ENCODE measurements around the gene ZDHHC24.

Gene ZDHHC24

GRCh38 chr11:66554602-66555001, 8.8 kb upstream of the ZDHHC24 start:
- no peak for TF ChIP-seq CTCF (IDR thresholded peaks at IDR 0.05; ENCODE audit: low read length, missing control alignments)
- DNase-seq (ENCODE audit: low read depth), result no peak

GRCh38 chr11:66550887-66551286, 5.0 kb upstream of the ZDHHC24 start:
- H3K4me3 ChIP-seq (replicated peaks; ENCODE audit: low read depth, low read length), result no peak overlapping the region
- no peak for TF ChIP-seq CTCF (IDR thresholded peaks at IDR 0.05; ENCODE audit: low read length, missing control alignments)
- no peak for DNase-seq (ENCODE audit: low read depth)

More at GRCh38 chr11:66554602-66555001, 8.8 kb upstream of the ZDHHC24 start:
- H3K4me3 ChIP-seq (replicated peaks; ENCODE audit: low read depth, low read length), result no peak overlapping the region

GRCh38 chr11:66549696-66550095, 3.8 kb upstream of the ZDHHC24 start:
- no peak for DNase-seq (ENCODE audit: low read depth)
- H3K4me3 ChIP-seq (replicated peaks; ENCODE audit: low read depth, low read length), result no peak overlapping the region
- TF ChIP-seq CTCF (IDR thresholded peaks at IDR 0.05; ENCODE audit: low read length, missing control alignments), result no peak

GRCh38 chr11:66548774-66549630, 3.2 kb upstream of the ZDHHC24 start:
- no peak for TF ChIP-seq CTCF (IDR thresholded peaks at IDR 0.05; ENCODE audit: low read length, missing control alignments)
- H3K4me3 ChIP-seq (replicated peaks; ENCODE audit: low read depth, low read length), result no peak overlapping the region
- no peak for DNase-seq (ENCODE audit: low read depth)

- no peak for DNase-seq (ENCODE audit: low read depth)
- H3K4me3 ChIP-seq (replicated peaks; ENCODE audit: low read depth, low read length), result no peak overlapping the region
- no peak for TF ChIP-seq CTCF (IDR thresholded peaks at IDR 0.05; ENCODE audit: low read length, missing control alignments)
Observed at GRCh38 chr11:66548041-66548440, 2.2 kb upstream of the ZDHHC24 start.

- no peak overlapping the region for H3K4me3 ChIP-seq (replicated peaks; ENCODE audit: low read depth, low read length)
- DNase-seq (ENCODE audit: low read depth), result no peak
- TF ChIP-seq CTCF (IDR thresholded peaks at IDR 0.05; ENCODE audit: low read length, missing control alignments), result no peak
Observed at GRCh38 chr11:66547662-66548009, 1.8 kb upstream of the ZDHHC24 start.

Measured in fibroblast of pulmonary artery (primary cell).